Kidney capillary endothelial cell (primary cell): ENCODE measurements around the gene KMT2A.
"Not testable (repeated sequence)": the region's sequence is repeated elsewhere in the genome, so short reads cannot be mapped to it uniquely, and the experiment has no call there.

Experiments
- DNase-seq: peaks from one replicate; pipeline ENCODE4 v3.0.0-alpha.2; 2018; ENCODE audit warnings: low spot score

The KMT2A gene

DNA sequence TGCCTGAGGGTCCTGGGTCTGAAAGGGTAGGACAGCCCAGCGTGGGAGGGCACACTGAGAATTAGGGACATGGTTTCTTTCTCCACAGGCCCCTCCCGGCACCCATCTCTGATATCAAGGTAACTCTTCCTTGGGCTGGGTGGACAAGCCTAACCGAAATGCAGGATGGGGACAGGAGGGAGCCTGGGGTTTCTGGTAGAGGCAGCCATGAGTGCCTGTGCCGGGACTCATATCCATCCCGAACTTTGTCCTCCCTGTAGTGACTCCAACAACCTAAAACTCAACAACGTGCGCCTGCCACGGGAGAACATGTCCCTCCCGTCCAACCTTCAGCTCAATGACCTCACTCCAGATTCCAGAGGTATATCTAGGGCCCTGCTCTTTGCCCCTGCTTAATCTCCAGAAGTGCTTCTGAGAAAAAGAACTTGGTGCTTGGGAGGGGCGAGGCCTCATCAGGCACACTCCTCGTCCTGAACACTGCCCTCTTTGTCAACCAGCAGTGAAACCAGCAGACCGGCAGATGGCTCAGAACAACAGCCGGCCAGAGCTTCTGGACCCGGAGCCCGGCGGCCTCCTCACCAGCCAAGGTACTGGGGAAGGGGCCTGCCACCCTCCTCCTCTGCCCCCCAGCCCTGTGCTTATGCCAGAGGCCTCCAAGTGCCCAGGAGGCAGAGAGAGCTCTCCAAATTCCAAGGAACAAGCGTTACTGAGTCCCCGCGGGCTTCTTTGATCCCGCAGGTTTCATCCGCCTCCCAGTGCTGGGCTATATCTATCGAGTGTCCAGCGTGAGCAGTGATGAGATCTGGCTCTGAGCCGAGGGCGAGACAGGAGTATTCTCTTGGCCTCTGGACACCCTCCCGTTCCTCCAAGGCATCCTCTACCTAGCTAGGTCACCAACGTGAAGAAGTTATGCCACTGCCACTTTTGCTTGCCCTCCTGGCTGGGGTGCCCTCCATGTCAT, 97.8 kb downstream of the KMT2A start:
- no peak for DNase-seq

DNA sequence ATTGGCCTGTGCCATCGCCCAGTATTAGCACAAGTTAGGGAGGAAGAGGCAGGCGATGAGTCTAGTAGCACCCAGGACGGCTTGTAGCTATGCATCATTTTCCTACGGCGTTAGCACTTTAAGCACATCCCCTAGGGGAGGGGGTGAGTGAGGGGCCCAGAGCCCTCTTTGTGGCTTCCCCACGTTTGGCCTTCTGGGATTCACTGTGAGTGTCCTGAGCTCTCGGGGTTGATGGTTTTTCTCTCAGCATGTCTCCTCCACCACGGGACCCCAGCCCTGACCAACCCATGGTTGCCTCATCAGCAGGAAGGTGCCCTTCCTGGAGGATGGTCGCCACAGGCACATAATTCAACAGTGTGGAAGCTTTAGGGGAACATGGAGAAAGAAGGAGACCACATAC, 99.0 kb downstream of the KMT2A start:
- DNase-seq = no peak

DNA sequence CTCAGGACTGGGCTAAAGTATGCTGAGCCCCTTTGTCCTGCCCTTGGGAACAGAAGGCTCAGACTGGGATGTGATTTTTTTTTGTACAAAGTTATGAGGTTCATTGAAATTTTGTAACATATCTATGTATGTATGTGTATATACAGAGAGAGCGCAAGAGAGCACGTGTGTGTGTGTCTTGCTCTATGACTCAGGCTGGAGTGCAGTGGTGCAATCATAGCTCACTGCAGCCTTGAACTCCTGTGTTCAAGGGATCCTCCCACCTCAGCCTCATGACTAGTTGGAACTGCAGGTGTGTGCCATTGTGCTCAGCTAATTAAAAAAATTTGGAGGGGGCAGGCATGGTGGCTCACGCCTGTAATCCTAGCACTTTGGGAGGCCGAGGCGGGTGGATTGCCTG, 100.4 kb downstream of the KMT2A start:
- no peak for DNase-seq

DNA sequence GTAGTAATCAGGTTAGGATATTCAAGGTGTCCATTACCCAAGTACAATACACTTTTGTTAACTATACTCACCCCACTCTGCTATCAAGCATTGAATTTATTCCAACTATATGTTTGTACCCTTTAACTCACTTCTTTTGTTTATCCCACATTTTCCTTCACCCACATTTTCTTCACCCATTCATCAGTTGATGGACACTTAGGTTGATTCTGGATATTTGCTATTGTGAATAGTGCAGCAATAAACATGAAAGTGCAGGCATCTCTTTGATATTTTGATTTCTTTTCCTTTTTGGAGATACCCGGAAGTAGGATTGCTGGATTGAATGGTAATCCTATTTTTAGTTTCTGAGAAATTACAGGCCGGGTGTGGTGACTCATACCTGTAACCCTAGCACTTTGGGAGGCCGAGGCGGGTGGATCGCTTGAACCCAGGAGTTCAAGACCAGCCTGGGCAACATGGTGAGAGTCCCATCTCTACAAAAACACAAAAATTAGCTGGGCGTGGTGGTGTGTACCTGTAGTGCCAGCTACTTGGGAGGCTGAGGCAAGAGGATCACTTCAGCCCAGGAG, 101.2 kb downstream of the KMT2A start:
- DNase-seq = no peak

DNA sequence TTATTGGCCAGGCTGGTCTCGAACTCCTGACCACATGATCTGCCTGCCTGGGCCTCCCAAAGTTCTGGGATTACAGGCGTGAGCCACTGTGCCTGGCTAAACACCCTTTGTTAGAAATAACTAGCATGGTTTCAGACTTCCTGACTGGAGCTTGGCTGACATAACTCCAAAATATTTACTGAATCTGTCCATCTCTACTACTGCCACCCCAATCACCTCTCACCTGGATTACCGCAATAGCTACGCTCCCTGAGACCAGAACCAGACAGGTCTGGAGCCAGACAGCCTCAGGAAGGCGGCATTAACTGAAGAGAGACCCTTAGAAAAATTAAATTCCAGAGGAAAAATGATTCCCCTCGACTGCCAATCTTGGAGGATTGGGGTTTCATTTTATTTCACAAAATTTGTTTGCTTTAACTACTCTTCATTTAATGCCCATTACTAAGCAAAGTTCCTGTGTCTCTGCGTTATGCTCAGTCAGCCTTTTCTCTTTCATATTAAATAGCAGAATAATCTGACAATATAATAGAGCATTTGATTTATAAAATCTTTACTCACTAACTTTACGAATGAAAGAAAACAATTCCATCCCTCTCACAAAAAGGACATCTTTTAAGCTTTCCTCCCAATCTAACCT, 107.8 kb downstream of the KMT2A start:
- DNase-seq = no peak

DNA sequence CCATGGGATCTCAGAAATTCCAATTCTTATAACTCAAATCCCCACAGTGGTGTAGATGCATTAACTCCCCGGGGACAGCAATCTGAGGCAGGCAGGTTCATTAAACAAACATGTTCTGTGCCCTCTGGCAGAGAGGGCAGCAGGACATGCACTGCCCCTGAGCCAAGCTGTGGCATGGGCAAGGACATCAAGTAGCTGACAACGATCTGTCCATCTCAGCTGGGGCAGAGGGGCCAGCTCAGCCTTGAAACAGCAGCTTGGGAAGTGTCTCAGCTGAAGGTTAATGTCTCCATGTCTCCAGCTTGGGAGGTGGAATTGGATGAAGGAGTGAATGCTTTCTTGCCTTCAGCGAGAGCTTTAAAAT, 108.3 kb downstream of the KMT2A start:
- no peak for DNase-seq

DNA sequence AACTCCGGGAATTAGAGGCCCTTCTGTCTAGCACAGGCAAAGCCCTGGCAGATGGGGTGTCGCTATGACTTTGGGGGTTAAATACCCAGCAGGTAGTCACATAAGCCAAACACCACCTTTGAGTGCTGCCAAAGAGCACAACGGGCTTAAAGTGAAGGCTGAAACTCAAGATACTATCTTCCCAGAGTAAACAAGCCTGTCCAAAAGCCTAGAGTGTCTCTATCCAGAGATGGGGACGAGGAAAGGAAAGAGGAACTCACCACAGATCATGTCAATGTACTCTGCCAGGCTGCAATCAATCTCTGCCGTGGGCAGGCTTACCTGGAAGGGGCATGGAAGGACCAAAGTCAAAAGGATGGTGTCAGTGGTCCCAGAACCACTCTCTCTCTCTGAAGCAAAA, 109.2 kb downstream of the KMT2A start:
- no peak for DNase-seq

DNA sequence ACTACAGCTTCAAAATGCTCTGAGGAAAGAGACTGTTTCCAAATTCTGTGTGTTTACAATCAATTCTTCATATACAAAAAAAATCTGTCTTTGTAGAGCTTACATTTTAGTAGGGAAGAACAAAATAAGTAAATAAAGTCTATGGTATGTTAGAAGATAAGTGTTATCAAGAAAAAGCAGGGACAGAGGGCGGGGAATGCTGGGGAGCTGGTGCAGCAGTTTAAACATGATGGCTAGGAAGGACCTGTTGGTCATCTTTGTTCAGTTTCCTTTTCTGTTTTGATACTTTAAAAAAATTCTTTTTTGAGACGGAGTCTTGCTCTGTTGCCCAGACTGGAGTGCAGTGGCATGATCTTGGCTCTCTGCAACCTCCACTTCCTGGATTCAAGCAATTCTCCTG, 110.8 kb downstream of the KMT2A start:
- DNase-seq = no peak

DNA sequence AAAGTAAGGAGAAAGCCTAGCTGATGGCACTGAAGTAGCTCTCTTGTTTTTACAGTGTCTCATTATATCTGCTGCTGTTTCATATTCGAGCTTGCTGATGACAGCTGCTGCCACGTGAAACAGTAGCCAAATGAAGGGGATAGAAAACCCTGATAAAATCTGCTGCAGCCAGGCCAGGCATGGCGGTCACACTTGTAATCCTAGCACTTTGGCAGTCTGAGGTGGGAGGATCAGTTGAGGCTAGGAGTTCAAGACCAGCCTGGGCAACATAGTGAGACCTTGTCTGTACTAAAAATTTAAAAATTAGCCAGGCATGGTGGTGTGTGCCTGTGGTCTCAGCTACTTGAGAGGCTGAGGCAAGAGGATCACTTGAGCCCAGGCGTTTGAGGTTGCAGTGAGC, 116.0 kb downstream of the KMT2A start:
- DNase-seq = no peak

DNA sequence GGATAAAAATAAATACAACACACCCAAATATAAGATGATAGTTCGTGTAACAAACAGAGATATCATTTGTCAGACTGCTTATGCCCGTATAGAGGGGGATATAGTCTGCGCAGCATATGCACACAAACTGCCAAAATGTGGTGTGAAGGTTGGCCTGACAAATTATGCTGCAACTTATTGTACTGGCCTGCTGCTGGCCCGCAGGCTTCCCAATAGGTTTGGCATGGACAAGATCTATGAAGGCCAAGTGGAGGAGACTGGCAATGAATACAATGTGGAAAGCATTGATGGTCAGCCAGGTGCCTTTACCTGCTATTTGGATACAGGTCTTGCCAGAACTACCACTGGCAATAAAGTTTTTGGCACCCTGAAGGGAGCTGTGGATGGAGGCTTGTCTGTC, 124.5 kb downstream of the KMT2A start:
- no peak for DNase-seq

DNA sequence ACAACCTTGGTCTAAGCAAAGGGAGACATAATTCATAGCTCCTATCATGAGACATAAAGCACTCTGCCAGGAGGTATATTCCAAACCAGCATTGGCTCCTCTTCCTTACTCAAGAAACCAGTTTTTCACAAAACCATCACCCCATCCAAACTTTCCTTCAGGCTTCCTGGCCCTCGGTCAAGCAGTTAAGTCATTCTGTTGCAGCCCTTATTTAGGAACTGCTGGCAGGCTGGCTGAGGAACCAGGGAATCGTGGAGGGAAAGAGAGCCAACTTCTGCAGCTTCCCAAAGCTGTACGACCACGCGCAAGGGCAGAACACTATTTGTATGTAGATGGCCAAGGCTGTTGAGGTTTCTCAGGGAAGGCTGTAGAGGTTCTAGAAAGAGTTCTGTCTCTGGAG, 128.8 kb downstream of the KMT2A start:
- DNase-seq = no peak

DNA sequence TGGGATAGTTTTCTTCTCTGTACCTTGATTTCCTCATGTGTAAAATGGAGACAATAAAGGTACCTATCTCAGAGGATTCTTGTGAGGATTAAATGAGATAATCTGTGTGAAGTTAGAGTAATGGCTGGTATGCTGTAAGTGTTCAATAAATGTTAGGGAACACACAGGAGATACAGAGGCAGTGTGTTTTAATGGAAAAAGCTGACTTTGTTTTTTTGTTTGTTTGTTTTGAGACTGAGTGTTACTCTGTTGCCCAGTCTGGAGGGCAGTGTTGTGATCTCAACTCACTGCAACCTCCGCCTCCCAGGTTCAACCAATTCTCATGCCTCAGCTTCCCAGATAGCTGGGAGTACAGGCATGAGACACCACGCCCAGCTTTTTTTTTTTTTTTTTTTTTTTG, 133.4 kb downstream of the KMT2A start:
- no peak for DNase-seq

DNA sequence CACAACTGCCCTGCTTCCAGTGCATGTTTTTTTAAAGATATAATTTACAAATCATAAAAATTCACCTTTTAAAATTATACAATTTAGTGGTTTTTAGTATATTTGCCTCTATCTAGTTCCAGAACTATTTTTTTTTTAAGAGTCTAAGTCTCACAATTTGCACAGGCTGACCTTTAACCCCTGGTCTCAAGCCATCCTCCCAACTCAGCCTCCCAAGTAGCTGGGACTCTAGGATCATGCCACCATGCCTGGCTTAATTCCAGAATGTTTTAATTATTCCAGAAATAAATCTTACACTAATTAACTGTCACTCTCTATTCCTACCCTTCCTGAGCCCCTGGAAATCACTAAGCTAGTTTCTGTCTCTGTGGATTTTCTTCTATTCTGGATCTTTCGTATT, 134.5 kb downstream of the KMT2A start:
- DNase-seq = no peak

DNA sequence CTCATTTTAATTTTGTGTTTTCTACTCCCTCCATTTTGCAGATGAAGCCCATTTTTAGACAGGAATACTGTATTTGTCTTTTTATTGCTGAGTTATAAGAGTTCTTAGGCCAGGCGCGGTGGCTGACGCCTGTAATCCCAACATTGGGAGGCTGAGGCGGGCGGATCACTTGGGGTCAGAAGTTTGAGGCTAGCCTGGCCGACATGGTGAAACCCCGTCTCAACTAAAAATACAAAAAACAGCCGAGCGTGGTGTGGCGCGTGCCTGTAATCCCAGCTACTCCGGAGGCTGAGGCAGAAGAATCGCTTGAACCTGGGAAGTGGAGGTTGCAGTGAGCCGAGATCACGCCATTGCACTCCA, 135.4 kb downstream of the KMT2A start:
- not testable (repeated sequence) for DNase-seq

DNA sequence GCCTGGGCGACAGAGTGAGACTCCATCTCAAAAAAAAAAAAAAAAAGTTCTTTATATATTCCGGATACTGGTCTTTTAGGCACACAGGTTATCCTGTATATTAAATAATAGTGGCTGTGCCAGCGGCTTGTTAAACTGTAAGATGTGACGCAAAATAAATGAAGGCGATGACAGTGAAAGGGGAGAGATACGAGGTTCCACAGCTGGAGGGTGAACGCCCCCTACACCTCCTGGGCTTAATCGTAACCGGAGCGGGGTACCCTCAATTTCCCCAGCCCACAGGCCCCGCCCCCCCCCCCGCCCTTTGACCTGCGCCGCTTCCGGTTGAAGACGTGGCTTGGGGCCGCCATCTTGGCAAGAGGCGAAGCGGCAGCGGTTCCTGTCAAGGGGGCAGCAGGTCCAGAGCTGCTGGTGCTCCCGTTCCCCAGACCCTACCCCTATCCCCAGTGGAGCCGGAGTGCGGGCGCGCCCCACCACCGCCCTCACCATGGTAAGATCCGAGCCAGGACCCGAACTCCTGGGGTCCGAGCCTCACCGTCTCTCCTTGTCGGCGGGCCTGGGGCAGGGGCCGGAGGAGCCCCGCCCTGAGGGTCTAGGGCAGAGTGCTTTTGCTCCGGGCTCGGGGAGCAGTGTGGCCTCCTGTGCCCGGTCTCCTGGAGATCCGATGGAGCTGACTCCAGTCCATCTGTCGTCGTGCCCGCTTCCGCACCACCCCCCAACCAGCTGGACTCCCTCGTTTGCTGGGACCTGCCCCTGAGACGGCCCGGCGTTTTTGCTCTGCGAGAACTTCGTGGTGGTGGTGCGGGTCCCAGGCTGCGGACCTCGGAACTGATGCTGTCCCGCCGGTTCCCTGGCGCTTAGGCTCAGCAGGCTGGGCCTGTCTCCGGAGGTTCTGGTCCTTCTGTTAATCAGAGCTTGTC, 136.0 kb downstream of the KMT2A start, which contains the start of gene ARCN1:
ARCN1 (plus strand) TSS at position 349 of the 920 bp plus-strand sequence; CDS start at position 488, 139 bp downstream.
- peak; percentile 61 for DNase-seq

DNA sequence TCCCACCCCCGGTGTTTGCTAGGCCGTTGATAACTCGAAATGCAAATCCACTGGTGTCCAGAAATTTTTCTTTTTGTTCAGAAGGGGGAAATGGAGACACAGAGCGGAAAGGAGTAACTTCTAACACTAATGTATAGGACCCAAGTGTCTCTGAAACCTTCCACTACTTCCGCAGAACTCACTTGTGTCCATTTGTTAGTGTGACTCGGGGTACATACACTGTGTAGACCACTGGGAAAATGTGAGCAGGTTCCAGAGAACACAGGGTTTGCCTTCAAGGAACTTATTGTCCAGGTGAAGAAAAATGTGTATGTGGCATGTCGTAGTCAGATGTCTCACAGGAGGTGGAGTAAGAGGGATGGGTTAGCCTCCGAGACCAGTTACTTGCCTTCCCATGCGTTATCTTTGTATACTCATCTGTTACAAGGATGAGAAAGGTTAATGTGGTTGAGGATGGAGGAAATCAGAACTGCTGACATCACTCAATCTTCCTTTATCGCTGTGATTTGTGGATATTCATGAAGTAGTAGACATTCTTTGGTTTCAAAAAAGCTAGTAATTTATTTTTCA, 136.8 kb downstream of the KMT2A start:
- DNase-seq = peak; percentile 35

DNA sequence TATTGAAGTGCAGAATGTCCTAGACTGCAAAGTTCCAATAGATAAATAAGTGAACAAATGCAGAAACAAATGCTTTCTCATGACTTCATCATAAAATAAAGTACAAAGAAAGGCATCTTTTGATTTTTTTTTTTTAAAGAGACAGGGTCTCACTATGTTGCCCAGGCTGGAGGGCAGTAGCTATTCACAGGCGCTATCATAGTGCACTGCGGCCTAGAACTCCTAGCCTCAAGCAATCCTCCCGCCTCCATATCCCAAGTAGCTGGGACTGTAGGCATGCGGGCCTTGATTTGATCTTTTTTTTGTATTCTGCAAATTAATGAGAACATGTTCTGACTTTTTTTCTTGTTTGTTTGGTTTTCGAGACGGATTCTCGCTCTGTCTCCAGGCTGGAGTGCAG, 138.3 kb downstream of the KMT2A start:
- DNase-seq = no peak
